NCI-H187 (cell line): ENCODE data around the gene TCF25.

Experiments
- DNase-seq, 2 experiments: peaks; one replicate each; lab custom pipeline; 2025; lab: John Stamatoyannopoulos, UW

TCF25 gene

DNA sequence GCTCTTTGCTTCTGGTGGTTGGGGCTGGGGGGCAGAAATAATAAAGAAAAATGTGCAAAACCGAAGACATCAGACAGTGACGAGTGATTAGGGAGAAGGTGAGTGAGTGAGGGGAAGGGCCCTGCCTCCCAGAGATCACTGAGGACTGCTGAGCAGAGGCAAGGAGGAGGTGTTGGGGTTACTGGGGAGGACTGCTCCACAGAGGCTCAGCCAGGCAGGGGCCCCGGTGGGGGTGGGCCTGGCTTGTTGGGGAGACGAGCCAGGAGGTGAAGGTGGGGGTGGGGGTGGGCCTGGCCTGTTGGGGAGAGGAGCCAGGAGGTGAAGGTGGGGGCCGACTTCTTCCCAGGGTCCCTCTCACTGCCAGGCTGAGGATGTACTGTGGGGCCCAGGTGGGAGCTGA, 73.1 kb downstream of the TCF25 start:
- DNase-seq = no peak

DNA sequence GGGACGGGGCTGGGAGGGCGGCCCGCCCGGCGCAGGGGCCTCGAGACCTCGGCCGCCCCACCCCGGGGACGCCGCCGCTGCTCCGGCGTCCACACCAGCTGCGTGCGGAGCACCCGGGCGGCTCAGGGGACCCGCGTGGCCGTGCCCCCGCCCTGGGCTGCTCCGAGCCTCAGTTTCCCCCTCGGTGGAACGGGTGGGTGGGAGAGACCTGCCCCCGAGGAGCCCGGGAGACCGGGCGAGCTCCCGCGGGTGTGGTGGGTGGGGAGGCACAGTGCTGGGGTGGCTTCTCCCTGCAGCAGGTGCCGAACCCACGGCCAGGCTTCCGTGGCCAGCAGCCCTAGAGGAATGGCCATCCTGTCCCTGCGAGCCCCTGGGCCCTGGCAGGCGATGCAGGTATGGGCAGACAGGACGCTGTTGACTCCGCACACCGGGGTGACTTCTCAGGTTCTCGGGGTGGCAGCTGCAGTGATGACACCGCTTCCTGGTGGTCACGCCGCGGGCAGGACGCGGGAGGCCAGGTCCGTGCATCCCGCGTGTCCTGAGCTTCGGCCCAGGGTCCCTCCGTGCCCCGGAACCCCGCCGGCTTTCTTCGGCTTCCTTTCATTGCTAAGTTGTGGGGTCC, 75.8 kb downstream of the TCF25 start:
- DNase-seq = no peak

DNA sequence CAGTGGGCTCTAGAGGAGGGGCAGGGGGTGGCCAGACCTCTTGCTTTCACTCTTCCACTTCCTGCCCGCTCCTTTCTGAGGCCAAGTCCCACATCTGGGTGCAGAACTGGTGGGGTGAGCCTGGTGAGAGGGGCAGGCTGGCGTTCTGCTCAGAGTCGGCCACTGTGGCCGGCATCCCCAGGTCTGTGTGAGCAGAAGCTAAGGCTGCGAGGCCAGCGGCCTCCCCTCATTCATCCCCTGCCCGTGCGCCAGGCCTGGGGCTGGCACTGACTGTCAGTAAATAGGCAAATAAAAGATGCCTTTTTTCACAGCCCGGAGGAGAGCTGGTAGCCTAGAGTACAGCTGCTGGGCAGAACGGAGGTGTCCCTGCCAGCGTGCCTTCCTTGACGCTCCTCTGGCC, 76.4 kb downstream of the TCF25 start:
- DNase-seq = no peak

DNA sequence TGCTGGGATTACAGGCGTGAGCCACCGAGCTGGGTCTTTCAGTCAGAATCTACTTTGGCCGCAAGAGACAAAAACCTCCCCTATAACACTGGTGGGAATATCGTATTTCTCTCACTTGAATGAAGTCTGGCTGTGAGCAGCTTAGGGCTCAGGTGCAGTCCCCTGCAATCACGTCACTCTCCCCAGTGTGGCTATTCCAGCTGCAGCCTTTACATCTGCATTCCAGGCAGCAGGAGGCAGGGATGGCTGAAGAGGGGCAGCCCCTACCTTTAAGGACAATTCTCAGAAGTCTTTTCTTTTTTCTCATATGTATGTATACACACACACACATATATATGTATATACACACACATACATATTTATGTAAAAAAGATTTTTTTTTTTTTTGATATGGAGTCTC, 78.1 kb downstream of the TCF25 start:
- no peak for DNase-seq

DNA sequence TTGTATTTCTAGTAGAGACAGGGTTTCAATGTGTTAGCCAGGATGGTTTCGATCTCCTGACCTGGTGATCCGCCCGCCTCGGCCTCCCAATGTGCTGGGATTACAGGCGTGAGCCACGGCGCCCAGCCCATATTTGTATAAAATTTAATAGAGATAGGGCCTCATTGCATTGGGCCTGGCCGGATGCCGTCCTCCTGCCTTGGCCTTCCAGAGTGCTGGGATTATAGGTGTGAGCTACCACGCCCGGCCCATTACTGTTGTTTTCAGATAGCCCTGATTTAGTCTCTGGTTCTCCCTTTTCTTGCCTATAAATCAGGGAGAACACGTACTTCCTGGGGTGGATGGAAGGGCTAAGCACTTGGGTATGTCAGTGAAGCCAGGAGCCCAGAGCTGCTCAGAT, 78.7 kb downstream of the TCF25 start:
- DNase-seq = no peak

DNA sequence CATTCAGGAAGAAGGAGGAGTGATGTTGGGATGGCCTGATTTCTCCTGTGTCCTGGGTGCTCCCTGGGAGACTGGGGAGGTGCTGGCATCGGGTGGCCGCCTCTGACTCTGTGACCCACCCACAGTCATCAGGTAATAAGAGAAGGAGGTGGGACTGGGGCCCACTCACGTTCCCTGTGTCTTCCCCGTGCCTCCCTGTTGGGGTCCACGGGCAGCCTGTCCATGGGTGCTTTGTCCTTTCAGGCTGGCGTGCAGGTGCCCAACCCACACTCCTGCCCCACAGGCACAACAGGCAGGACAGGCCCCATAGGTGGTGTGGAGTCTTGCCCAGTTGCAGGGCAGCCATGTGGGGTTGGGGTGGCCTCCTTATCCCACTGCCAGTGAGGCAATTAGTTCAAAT, 79.2 kb downstream of the TCF25 start:
- DNase-seq = no peak

DNA sequence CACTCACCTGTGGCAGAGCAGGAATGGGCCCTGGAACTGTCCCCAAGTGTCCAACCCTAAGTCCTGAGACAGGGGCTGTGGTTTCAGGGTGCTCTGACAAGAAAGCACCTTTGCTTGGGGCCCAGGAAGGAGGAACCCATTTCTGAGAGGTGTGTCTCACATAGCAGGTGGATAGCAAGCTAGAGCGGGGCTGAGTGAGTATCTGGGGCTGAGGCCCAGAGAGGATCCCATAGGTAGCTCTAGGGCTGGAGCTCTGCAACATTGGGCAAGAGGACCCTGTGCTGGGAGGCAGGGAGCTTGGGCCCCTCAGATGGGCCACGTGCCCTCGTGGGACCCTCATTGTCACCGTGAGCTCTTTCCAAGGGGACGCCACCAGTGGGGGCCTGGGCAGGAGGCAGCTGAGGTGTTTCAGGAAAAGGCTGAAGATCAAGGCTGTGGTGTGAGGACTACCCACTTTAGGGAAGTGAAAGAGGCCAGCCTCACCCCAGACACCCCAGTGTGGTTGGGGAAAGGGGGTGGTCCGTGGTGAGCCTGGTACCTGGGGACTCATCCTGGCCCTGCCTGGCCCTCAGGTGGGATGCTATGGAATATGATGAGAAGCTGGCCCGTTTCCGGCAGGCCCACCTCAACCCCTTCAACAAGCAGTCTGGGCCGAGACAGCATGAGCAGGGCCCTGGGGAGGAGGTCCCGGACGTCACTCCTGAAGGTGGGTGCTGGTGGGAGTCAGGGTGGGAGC, 80.4 kb downstream of the TCF25 start:
- no peak for DNase-seq

DNA sequence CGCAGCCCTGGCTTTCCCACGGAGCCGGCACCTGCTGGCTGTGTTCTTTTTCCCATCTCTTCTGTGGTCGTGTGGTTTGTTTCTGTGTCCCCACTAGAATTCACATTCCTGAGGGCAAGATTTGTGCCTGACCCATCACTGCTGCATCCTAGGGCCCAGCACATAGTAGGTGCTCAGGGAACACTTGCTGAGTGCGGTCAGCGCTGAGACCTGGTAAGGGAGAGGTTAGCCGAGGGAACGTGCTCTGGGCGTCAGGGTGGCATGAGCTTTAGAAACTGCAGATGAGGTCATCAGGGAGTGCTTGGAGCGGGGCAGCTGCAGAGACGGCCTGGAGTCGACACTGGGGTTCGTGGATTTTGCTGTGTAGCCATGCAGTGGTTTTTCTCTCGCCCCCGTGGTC, 81.1 kb downstream of the TCF25 start:
- no peak for DNase-seq

DNA sequence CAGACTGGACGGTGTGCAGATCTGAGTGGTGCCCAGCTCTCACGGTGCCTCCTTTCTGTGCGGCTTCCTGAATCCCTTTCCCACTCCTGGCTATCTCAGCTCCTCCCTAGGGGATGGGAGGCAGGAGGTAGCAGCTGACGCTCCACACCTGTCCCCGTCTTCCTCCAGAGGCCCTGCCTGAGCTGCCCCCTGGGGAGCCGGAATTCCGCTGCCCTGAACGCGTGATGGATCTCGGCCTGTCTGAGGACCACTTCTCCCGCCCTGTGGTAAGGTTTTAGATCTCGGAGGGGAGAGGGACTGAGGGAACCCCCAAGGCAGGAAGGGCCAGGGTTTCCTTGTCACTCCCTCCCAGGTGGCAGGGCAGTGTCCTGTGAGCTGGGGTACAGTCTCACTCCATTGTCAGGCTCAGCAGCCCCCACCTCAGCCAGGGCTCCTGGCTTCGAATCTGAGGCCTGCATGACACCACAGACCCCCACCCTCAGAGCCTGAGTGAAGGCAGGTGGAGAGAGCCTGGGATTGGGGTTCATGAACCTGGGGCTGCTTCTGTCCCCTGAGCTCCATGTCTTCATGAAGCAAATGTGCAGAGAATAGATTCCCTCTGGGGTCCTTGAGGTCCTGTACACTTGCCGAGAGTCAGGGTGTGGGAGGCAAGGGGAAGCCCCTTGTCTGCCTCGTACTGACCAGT, 81.8 kb downstream of the TCF25 start:
- no peak for DNase-seq

DNA sequence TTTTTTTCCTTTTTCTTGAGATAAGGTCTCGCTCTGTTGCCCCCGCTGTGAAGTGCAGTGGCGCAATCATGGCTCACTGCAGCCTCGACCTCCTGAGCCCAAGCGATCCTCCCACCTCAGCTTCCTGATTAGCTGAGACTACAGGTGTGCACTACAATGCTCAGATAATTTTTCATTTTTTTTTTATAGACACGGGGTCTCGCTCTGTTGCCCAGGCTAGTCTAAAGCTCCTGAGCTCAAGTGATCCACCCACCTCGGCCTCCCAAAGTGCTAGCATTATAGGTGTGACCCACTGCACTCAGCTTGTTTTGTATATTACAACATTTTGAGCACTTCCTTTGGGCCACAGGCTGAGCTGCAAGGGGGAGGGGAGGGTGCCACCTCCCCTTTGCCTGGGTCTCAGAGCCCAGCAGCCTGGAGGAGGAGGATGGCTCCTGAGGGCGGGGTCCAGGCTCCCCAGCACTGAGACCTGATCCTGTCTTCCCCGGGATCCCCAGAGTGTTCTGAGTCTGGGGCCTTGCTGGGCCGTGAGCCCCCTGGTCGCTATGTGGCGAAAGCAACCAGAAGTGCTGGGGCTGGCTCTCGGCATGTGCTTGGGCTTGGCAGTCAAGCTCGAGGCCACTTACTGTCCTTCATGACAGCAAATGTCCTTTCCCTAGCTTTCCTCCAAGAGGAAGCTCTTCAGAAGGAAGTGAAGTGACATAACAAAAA, 83.3 kb downstream of the TCF25 start:
- DNase-seq = no peak

DNA sequence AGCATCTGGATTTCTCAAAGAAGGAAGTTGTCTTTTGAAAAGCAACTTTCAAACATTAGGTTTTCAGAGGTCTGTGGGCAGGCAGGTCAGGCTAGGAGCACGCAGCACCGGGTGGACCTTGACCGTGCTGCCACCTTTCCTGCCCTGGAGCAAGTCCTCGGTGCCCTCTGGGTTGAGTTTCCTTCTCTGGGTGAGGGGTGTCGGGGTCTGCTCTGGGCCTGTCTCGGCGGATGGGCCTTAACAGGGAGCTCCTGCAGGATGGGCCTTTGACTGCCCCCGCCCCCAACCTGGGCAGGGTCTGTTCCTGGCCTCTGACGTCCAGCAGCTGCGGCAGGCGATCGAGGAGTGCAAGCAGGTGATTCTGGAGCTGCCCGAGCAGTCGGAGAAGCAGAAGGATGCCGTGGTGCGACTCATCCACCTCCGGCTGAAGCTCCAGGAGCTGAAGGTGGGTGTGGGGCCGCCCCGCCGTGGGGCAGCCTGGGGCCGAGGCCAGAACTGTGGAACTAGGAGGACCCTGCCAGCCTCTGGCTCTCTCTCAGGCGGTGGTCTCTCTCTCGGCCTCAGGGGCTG, 83.9 kb downstream of the TCF25 start:
- no peak for DNase-seq

DNA sequence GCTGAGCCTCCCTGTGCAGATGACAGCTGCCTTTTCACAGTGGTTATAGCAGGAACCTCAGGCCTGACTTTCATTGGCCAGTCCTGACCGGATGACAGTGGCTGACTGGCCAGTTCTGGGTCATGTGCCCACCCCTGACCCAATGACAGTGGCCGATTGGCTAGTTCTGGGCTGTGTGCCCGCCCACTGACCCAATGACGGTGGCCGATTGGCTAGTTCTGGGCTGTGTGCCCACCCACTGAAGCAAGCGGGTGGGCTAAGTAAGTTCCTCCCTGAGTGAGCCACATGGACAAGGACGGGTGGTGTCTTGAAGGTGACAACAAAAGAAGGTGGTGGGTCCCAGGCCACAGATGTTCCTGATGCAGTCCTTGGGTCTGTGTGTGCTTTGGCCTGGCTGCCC, 84.7 kb downstream of the TCF25 start:
- no peak for DNase-seq

DNA sequence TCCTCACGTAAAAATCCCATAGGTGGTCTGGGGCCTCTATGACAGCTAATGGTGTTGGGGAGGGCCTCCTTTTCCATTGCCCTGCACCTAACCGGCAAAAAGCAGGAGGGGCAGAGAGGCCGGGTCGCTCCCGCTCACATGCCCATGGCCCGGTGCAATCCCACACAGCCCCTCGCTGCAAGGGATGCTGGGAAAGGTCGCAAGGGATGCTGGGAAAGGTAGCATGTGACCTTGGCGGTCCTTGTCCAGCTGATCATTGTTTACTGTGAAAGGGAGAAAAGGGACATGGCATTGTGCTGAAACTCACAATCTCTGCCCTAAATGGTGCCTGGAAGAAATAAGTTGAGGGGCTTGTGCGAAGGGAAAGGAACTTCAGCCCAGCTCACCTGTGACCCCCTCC, 85.2 kb downstream of the TCF25 start:
- no peak for DNase-seq

DNA sequence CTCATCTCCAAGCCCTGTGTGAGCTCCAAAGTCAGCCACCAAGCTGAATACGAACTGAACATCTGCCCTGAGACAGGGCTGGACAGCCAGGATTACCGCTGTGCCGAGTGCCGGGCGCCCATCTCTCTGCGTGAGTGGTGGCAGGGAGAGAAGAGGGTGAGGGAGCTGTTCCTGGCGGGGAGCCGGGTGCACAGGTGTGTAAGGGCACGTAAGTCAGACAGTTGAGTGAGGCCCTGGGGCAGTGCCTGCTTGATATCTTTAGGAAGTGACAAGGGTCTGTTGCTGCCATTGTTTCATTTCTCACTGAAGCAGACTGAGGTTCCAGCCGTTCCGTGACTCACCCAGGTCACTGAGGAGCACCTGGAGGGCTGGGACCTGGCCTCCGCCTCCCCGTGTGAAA, 87.6 kb downstream of the TCF25 start:
- no peak for DNase-seq
